Neural progenitor cell (in vitro differentiated cells): ENCODE results near the gene ACTL10. TPM values are rescaled to one million over a fixed set of nuclear protein-coding genes. Genes with fewer than 3 reads are reported as not detected.

Experiments
- DNase-seq: peaks from one replicate; pipeline ENCODE4 v3.0.0-alpha.2; 2016; ENCODE audit warnings: low spot score
- H2AFZ ChIP-seq: fragments of 200-600 bp; sonication (generic); replicated peaks from 2 replicates; pipeline ENCODE4 v1.6.1; 2016; ENCODE audit warnings: antibody characterized with exemption
- H3F3A ChIP-seq: fragments of 200-600 bp; sonication (generic); 2 replicates; pipeline ENCODE4 v1.6.1; 2016; ENCODE audit warnings: antibody characterized with exemption, low read depth
- H3K27ac ChIP-seq: fragments of 200-600 bp; sonication (generic); 2 replicates; pipeline ENCODE4 v1.5.1; 2016; ENCODE audit warnings: mild to moderate bottlenecking
- H3K27me3 ChIP-seq: fragments of 200-600 bp; sonication (generic); 2 replicates; pipeline ENCODE4 v1.6.1; 2016; ENCODE audit warnings: mild to moderate bottlenecking, moderate library complexity
- H3K36me3 ChIP-seq: fragments of 200-600 bp; sonication (generic); 2 replicates; pipeline ENCODE4 v1.5.1; 2016
- H3K4me1 ChIP-seq: fragments of 200-600 bp; sonication (generic); 2 replicates; pipeline ENCODE4 v1.6.1; 2016; ENCODE audit warnings: mixed run types
- H3K4me2 ChIP-seq: fragments of 200-600 bp; sonication (generic); 2 replicates; pipeline ENCODE4 v1.6.1; 2016
- H3K4me3 ChIP-seq: fragments of 200-600 bp; sonication (generic); 2 replicates; pipeline ENCODE4 v1.5.1; 2016
- H3K79me2 ChIP-seq: fragments of 200-600 bp; sonication (generic); 2 replicates; pipeline ENCODE4 v1.6.1; 2016; ENCODE audit warnings: low read depth
- H3K9ac ChIP-seq: fragments of 200-600 bp; sonication (generic); 2 replicates; pipeline ENCODE4 v1.6.1; 2016
- H3K9me3 ChIP-seq: fragments of 200-600 bp; sonication (generic); 2 replicates; pipeline ENCODE4 v1.5.1; 2016; ENCODE audit warnings: low read depth
- H4K20me1 ChIP-seq: fragments of 200-600 bp; sonication (generic); 2 replicates; pipeline ENCODE4 v1.6.1; 2016; ENCODE audit warnings: low read depth
- H3K27ac Mint-ChIP-seq: 3 replicates; pipeline ENCODE4 v1.8.0; 2021; ENCODE audit warnings: mixed read lengths
- H3K27me3 Mint-ChIP-seq: 2 replicates; pipeline ENCODE4 v1.8.0; 2022; ENCODE audit warnings: low read depth, mild to moderate bottlenecking, inconsistent platforms, moderate library complexity, mixed read lengths; ENCODE audit not compliant: insufficient read depth
- H3K36me3 Mint-ChIP-seq: 3 replicates; pipeline ENCODE4 v1.8.0; 2021; ENCODE audit warnings: mixed read lengths
- H3K4me1 Mint-ChIP-seq: 3 replicates; pipeline ENCODE4 v1.8.0; 2021; ENCODE audit warnings: mixed read lengths
- H3K4me3 Mint-ChIP-seq: 3 replicates; pipeline ENCODE4 v1.8.0; 2021; ENCODE audit warnings: mild to moderate bottlenecking, moderate library complexity, mixed read lengths
- H3K9me3 Mint-ChIP-seq: 3 replicates; pipeline ENCODE4 v1.8.0; 2020; ENCODE audit warnings: mixed read lengths
- CTCF ChIP-seq: fragments of 200-600 bp; sonication (generic); IDR thresholded peaks from 2 replicates; pipeline ENCODE4 v1.5.1; 2017; ENCODE audit warnings: antibody characterized with exemption, mild to moderate bottlenecking
- EZH2 ChIP-seq: fragments of 200-600 bp; sonication (generic); IDR thresholded peaks from 2 replicates; pipeline ENCODE4 v1.6.1; 2017; ENCODE audit warnings: antibody characterized with exemption, mild to moderate bottlenecking, moderate library complexity
- EZH2phosphoT487 ChIP-seq: fragments of 200-600 bp; sonication (generic); IDR thresholded peaks from 2 replicates; pipeline ENCODE4 v1.6.1; 2017; ENCODE audit warnings: antibody characterized with exemption
- total RNA-seq: library from RNA; depleted of rRNA; stranded (reverse); fragments of >200 nt; gene quantifications from 2 replicates; pipeline ENCODE4 v1.2.3, GENCODE V29; 2015; ENCODE audit warnings: low replicate concordance

The ACTL10 gene
- total RNA-seq, 1 donor from 2014 or later, result not detected

GRCh38 chr20:33668466-33669155 lies 1.9 kb downstream of the ACTL10 start:
- Mint-ChIP-seq H3K36me3 (peaks cover 19% of the 10 kb centered on the region), H3K27me3 (peaks cover 6% of the 10 kb centered on the region), H3K4me1 (peaks cover 38% of the 10 kb centered on the region), H3K27ac (peak overlapping the region; percentile 82), H3K9me3 (no peaks in the 10 kb centered on the region), H3K4me3 (no peak overlapping the region)
- H3K4me2 ChIP-seq, result no peak overlapping the region
- DNase-seq, result no peak
- no peak overlapping the region for H3K9ac ChIP-seq
- no peak overlapping the region for H3K27ac ChIP-seq
- H3K27me3 ChIP-seq, result peaks cover 10% of the 10 kb centered on the region
- no peaks in the 10 kb centered on the region for H3K79me2 ChIP-seq
- H3K4me1 ChIP-seq, result peaks cover 16% of the 10 kb centered on the region
- no peak for TF ChIP-seq EZH2phosphoT487
- TF ChIP-seq EZH2, result no peak
- no peak for TF ChIP-seq CTCF
- no peak overlapping the region for H2AFZ ChIP-seq
- H3K4me3 ChIP-seq, result no peak overlapping the region
- H3K36me3 ChIP-seq, result no peaks in the 10 kb centered on the region
- H3F3A ChIP-seq, result peaks cover 21% of the 10 kb centered on the region
- no peaks in the 10 kb centered on the region for H3K9me3 ChIP-seq
- no peaks in the 10 kb centered on the region for H4K20me1 ChIP-seq

- Mint-ChIP-seq H3K27me3 (peaks cover 8% of the 10 kb centered on the region), H3K9me3 (no peaks in the 10 kb centered on the region), H3K4me1 (peaks cover 37% of the 10 kb centered on the region), H3K36me3 (peaks cover 19% of the 10 kb centered on the region), H3K4me3 (no peak overlapping the region), H3K27ac (no peak overlapping the region)
- H3K4me3 ChIP-seq, result no peak overlapping the region
- H3K4me1 ChIP-seq, result peaks cover 12% of the 10 kb centered on the region
- H2AFZ ChIP-seq, result no peak overlapping the region
- H3K36me3 ChIP-seq, result no peaks in the 10 kb centered on the region
- no peaks in the 10 kb centered on the region for H3K9me3 ChIP-seq
- no peak overlapping the region for H3K4me2 ChIP-seq
- no peak overlapping the region for H3K9ac ChIP-seq
- H4K20me1 ChIP-seq, result no peaks in the 10 kb centered on the region
- peaks cover 21% of the 10 kb centered on the region for H3F3A ChIP-seq
- peaks cover 10% of the 10 kb centered on the region for H3K27me3 ChIP-seq
- TF ChIP-seq CTCF (no peak), EZH2 (no peak), EZH2phosphoT487 (no peak)
- no peaks in the 10 kb centered on the region for H3K79me2 ChIP-seq
- no peak for DNase-seq
- no peak overlapping the region for H3K27ac ChIP-seq
Observed at GRCh38 chr20:33669224-33669623, 2.5 kb downstream of the ACTL10 start.

GRCh38 chr20:33669873-33670640 lies 3.3 kb downstream of the ACTL10 start:
- H3K4me3 ChIP-seq, result no peak overlapping the region
- H3K9me3 ChIP-seq, result no peaks in the 10 kb centered on the region
- no peak for DNase-seq
- no peak overlapping the region for H3K4me2 ChIP-seq
- no peak overlapping the region for H3K9ac ChIP-seq
- no peak overlapping the region for H2AFZ ChIP-seq
- peaks cover 17% of the 10 kb centered on the region for H3K4me1 ChIP-seq
- peaks cover 7% of the 10 kb centered on the region for H4K20me1 ChIP-seq
- H3F3A ChIP-seq, result peaks cover 23% of the 10 kb centered on the region
- Mint-ChIP-seq H3K4me3 (no peak overlapping the region), H3K4me1 (peaks cover 34% of the 10 kb centered on the region), H3K36me3 (peaks cover 19% of the 10 kb centered on the region), H3K27ac (no peak overlapping the region), H3K9me3 (no peaks in the 10 kb centered on the region), H3K27me3 (peaks cover 10% of the 10 kb centered on the region)
- H3K36me3 ChIP-seq, result no peaks in the 10 kb centered on the region
- H3K79me2 ChIP-seq, result no peaks in the 10 kb centered on the region
- no peak overlapping the region for H3K27ac ChIP-seq
- H3K27me3 ChIP-seq, result peaks cover 10% of the 10 kb centered on the region
- no peak for TF ChIP-seq EZH2
- TF ChIP-seq CTCF, result no peak
- TF ChIP-seq EZH2phosphoT487, result no peak
